HG03439 (cell line): ENCODE data around the gene DPY30.
"Not testable (repeated sequence)": the region's sequence is repeated elsewhere in the genome, so short reads cannot be mapped to it uniquely, and the experiment has no call there.

ENCODE experiments used
- ATAC-seq: cut with Tn5 transposase; IDR thresholded peaks from one replicate; pipeline ENCODE4 v1.9.1; 2021; ENCODE audit warnings: mild to moderate bottlenecking, moderate library complexity; ENCODE audit not compliant: unreplicated experiment

DPY30 gene

GRCh38 chr2:32039447-32040219 is at the start of gene DPY30:
Gene DPY30, minus strand, starts transcription at chr2:32039805. Its CDS starts 349 bp downstream, at chr2:32039456.
- peak; percentile 87 for ATAC-seq

DNA sequence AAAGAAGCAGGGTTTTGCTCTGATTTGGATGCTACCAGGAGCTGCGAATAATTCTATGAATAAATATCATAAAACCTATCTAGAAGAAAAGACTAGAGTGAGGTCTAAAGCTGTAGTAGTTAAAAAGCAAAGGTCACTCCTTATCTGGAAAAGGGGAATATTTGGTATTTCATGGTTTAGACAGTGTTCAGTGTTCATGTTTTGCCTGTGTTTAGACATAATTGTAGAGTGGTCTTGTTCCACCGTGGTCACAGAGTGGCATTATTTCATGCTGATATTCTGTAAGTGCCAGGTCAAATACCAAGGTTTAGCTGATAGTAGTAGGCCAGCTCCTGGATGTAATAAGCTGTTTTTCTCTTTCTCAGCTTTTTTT is 34.5 kb upstream of the DPY30 start:
- ATAC-seq = no peak

DNA sequence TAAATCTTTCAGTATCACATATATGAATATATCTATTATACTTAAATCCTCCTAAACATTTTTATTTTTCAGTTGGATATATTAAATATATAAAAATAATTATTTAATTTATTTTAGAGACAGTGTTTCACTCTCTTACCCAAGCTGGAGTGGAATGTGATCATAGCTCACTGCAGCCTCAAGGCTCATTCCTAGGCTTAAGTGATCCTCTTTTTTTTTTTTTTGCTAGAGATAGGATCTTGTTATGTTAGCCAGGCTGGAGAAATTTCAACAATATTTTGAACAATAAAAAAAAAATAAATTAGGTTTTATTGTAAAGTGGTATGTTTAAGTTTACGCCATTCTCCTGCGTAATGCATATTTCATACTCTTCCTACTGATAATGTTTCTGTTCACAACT is 27.9 kb upstream of the DPY30 start:
- ATAC-seq = no peak

DNA sequence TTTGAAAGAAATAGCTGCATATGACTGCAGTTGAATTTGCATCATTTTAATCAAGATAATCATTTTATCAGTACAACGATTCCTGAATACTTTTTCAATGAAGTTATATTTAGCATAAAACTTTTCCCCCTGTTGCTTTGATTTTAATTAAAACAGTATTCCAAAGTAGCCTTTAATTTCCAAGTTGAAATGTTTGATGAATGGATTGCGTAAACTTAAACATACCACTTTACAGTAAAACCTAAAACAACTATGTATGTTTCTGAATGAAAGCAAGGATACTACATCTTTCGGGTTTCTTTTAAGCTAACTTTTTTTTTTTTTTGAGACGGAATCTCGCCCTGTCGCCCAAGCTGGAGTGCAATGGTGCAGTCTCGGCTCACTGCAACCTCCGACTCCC is 25.1 kb upstream of the DPY30 start:
- no peak for ATAC-seq

DNA sequence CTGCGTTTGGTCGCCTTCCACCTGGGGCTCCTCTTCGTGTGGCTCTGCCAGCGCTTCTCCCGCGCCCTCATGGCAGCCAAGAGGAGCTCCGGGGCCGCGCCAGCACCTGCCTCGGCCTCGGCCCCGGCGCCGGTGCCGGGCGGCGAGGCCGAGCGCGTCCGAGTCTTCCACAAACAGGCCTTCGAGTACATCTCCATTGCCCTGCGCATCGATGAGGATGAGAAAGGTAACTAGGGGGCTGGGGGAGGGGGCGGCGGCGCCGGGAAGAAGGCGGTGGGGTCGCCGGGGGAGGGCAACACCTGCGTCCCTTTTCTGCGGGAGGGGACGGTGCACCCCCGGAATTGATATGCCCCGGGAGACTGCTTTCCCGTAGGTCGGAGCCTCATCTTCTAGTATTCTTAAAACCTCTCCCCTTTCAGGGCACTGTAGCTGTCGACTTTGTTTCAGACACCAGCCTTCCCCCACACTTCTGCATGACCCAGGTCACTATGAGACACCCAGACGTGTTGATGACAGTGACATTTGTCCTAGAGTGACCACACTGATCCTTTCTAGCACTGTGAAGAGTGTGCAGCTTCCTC is 24.5 kb upstream of the DPY30 start:
- peak; percentile 6 for ATAC-seq

- ATAC-seq = peak; percentile 97
Measured at GRCh38 chr2:32063310-32064020, 23.9 kb upstream of the DPY30 start, which contains the start of gene SPAST. Gene SPAST, plus strand, starts transcription at chr2:32063556. Its CDS starts 276 bp downstream, at chr2:32063832.

DNA sequence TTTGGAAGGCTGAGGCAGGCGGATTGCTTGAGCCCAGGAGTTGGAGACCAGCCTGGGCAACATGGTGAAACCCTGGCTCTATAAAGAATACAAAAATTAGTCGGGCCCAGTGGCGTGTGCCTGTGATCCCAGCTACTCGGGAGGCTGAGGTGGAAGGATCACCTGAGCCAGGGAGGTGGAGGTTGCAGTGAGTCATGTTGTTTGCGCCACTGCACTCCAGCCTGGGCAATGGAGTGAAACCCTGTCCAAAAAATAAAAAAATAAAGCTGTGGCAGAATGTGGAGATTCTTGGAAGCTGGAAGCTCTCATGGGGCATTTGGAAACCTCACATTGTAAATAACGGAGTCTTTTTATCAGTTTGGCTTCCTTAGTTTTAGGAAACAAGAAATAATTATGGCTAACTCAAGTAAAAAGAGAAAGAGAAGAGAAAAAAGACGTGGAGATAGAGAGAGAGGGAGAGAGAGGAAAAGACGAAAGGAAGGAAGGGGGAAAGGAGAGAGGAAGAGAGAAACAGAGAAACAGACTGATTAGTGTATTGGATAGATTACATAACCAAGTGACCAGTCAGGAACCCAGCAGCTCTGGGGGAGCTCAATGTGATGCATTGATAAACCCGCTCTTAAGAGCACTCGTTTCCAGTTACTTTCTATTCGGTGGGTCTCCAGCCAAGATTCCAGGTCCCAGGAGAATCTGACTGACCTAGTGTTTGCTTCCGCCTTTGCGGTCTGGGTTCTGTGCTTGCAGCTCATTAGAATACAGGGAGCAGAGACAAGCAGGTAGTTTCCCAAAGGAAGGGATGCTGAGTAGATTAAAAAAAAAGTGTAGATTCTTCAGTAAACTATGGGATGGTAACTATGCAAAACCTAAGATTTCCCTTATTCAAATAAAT is 22.6 kb upstream of the DPY30 start:
- ATAC-seq = no peak

DNA sequence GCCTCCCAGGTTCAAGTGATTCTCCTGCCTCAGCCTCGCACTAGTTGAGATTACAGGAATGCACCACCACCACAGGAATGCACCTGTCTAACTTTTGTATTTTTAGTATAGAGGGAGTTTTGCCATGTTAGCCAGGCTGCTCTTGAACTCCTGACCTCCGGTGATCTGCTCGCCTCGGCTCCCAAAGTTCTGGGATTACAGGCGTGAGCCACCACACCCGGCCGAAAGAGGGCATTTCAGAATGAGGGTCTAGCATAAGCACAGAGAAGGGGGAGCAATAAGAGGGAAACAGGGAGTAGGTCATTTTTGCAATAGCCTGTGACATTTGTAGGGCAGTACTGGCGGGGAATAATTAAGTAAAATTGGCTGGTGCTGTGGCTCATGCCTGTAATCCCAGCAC is 21.8 kb upstream of the DPY30 start:
- no peak for ATAC-seq

- ATAC-seq = no peak
Measured at GRCh38 chr2:32060266-32060665, 20.7 kb upstream of the DPY30 start.

- ATAC-seq = no peak
Measured at GRCh38 chr2:32058130-32058529, 18.5 kb upstream of the DPY30 start.

DNA sequence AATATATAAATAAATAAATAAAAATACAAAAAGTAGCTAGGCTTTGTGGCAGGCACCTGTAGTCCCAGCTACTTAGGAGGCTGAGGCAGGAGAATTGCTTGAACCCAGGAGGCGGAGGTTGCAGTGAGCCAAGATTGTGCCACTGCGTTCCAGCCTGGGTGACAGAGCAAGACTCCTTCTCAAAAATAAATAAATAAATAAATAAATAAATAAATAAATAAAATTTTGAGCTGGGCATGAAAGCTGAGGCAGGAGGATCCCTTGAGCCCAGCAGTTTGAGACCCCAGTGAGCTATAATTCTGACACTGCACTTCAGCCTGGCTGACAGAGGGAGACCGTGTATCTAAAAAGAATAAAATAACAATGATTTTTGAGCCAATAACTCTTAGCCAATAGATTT is 15.0 kb upstream of the DPY30 start:
- ATAC-seq = not testable (repeated sequence)

- no peak for ATAC-seq
Measured at GRCh38 chr2:32051836-32052439, 12.3 kb upstream of the DPY30 start.

DNA sequence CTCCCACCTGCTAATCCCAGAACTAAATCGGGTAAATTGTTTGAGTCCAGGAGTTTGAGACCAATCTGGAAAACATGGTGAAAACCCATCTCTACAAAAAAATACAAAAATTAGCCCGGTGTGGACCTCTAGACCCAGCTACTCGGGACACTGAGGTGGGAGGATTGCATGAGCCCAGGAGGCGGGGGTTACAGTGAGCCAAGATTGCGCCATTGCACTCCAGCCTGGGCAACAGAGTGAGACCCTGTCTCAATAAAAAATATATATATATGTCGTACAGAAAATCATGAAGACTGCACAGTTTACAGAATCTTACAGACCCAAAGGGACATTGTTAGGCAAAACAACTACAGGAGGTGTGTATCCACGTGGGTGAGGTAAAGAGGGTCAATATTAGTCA is 4.0 kb upstream of the DPY30 start:
- no peak for ATAC-seq

GRCh38 chr2:32034198-32034887 is 5.3 kb downstream of the DPY30 start:
- ATAC-seq = not testable (repeated sequence)

DNA sequence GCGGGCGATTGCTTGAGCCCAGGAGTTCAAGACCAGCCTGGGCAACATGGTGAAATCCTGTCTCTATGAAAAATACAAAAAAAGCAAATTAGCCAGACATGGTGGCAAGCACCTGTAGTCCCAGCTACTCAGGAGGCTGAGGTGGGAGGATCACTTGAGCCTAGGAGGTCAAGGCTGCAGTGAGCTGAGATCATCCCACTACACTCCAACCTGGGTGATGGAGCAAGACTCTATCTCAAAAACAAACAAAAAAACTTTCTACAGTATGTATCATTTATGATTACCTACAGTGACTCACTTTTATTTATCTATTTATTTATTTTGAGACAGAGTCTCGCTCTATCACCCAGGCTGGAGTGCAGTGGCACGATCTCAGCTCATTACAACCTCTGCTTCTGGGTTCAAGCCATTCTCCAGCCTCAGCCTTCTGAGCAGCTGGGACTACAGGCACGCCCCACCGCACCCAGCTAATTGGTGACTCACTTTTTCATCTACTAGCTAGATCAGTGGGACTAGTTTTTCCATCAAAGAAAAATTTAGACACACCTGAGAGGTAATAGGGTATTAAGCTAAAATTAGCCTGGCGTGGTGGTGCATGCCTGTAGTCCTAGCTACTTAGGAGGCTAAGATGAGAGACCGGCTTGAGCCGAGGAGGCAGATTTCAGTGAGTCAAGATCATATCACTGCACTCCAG is 20.7 kb downstream of the DPY30 start:
- not testable (repeated sequence) for ATAC-seq

DNA sequence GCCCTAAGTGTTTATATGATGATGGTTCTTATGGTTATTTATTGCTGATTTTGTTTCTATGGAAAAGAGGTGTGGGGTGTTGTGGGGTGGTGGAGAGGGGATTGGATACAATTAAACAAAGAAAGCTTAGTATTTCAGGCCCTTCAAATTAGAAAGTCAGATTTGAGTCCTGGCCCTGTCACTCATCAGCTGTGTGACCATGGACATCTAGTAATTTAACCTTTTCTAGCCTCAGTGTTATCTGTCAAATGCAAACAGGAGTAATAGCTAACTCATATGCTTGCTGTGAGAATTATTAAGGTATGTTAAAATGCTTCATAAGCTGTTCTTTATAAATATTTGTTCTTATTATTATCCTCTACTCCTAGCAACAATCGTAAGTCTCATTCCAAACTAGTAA is 26.7 kb downstream of the DPY30 start:
- no peak for ATAC-seq

GRCh38 chr2:32011485-32011960 is 28.1 kb downstream of the DPY30 start:
- no peak for ATAC-seq

- ATAC-seq = peak; percentile 69
Measured at GRCh38 chr2:32010670-32011484, 28.7 kb downstream of the DPY30 start, which contains the start of gene MEMO1. Gene MEMO1, minus strand, starts transcription at chr2:32011008. Its CDS starts 761 bp downstream, at chr2:32010247.
